Measurements from ENCODE around the gene PSMD1. TPM values are rescaled to one million over a fixed set of nuclear protein-coding genes. Genes with fewer than 3 reads are reported as not detected.

The PSMD1 gene
- total and polyA plus RNA-seq, 2 of the 8 experiments (the other 6 are each of a cell fraction or from before 2014, with no cell fraction given) = 179 to 272 TPM

- TF ChIP-seq EP300 (IDR thresholded peaks at IDR 0.05; ENCODE audit: borderline replicate concordance in 1 of 2, low read depth in 2 of 2, low read length in 2 of 2) (no peak), EZH2 (IDR thresholded peaks at IDR 0.05; ENCODE audit: low read depth, low read length, severe bottlenecking) (peak; percentile 41), SIX5 (IDR thresholded peaks at IDR 0.05; ENCODE audit: low read depth, low read length) (no peak), RNF2 (IDR thresholded peaks at IDR 0.05; ENCODE audit: borderline replicate concordance, low read depth, low read length, missing control alignments, poor library complexity, severe bottlenecking) (no peak), CTCF (IDR thresholded peaks at IDR 0.05; ENCODE audit: control extremely low read depth in 1 of 3, insufficient read depth in 1 of 3, low read depth in 1 of 3, low read length in 3 of 3) (peak; percentile 1 to 33 (median 7))
Measured at GRCh38 chr2:231037731-231038482, 18.8 kb upstream of the PSMD1 start (continued).
